GM23338 (cell line): Measurements from ENCODE around the gene RARRES2. TPM values are rescaled to one million over a fixed set of nuclear protein-coding genes. Genes with fewer than 3 reads are reported as not detected.
A peak's percentile ranks its signal among the peaks of the same experiment; 100 is the strongest.

Experiments
- ATAC-seq: fragments of 200-7000 bp; cut with Tn5 transposase; 3 replicates; pipeline ENCODE4 v1.9.1; 2020
- DNase-seq: peaks from one replicate; pipeline ENCODE4 v3.0.0-alpha.2; 2015; ENCODE audit warnings: low spot score
- H2AFZ ChIP-seq: fragments of 200-600 bp; sonication (generic); 2 replicates; pipeline ENCODE4 v1.8.0; 2016; ENCODE audit warnings: antibody characterized with exemption, mild to moderate bottlenecking, moderate library complexity
- H3F3A ChIP-seq: fragments of 200-600 bp; sonication (generic); replicated peaks from 2 replicates; pipeline ENCODE4 v1.8.0; 2017; ENCODE audit warnings: antibody characterized with exemption, mixed run types, low read depth
- H3K27ac ChIP-seq: fragments of 200-600 bp; sonication (generic); 2 replicates; pipeline ENCODE4 v1.6.1; 2016; ENCODE audit warnings: low read depth
- H3K27me3 ChIP-seq: fragments of 200-600 bp; sonication (generic); 2 replicates; pipeline ENCODE4 v1.8.0; 2016; ENCODE audit warnings: mild to moderate bottlenecking, mixed run types, moderate library complexity; ENCODE audit not compliant: insufficient read depth
- H3K36me3 ChIP-seq: fragments of 200-600 bp; sonication (generic); 2 replicates; pipeline ENCODE4 v1.8.0; 2016; ENCODE audit warnings: mild to moderate bottlenecking; ENCODE audit not compliant: insufficient read depth
- H3K4me1 ChIP-seq: fragments of 200-600 bp; sonication (generic); 2 replicates; pipeline ENCODE4 v1.8.0; 2016; ENCODE audit warnings: mild to moderate bottlenecking, moderate library complexity; ENCODE audit not compliant: insufficient read depth
- H3K4me2 ChIP-seq: fragments of 200-600 bp; sonication (generic); 2 replicates; pipeline ENCODE4 v1.7.1; 2017; ENCODE audit warnings: mixed run types
- H3K4me3 ChIP-seq: fragments of 200-600 bp; sonication (generic); 2 replicates; pipeline ENCODE4 v1.6.1; 2016; ENCODE audit warnings: mixed run types
- H3K79me2 ChIP-seq: fragments of 200-600 bp; sonication (generic); replicated peaks from 2 replicates; pipeline ENCODE4 v1.8.0; 2017; ENCODE audit warnings: mild to moderate bottlenecking; ENCODE audit not compliant: insufficient read depth
- H3K9me2 ChIP-seq: fragments of 200-600 bp; sonication (generic); 2 replicates; pipeline ENCODE4 v1.8.0; 2017; ENCODE audit not compliant: insufficient read depth
- H4K20me1 ChIP-seq: fragments of 200-600 bp; sonication (generic); replicated peaks from 2 replicates; pipeline ENCODE4 v1.8.0; 2017; ENCODE audit warnings: mild to moderate bottlenecking; ENCODE audit not compliant: insufficient read depth
- H3K27ac Mint-ChIP-seq: 2 replicates; pipeline ENCODE4 v1.8.0; 2020; ENCODE audit warnings: inconsistent platforms, mild to moderate bottlenecking, moderate library complexity, mixed read lengths
- H3K27me3 Mint-ChIP-seq: 3 replicates; pipeline ENCODE4 v1.8.0; 2022; ENCODE audit warnings: low read depth, mild to moderate bottlenecking, moderate library complexity, mixed read lengths, inconsistent platforms; ENCODE audit not compliant: insufficient read depth, poor library complexity
- H3K36me3 Mint-ChIP-seq: 3 replicates; pipeline ENCODE4 v1.8.0; 2021; ENCODE audit warnings: low read depth, mild to moderate bottlenecking, inconsistent platforms, moderate library complexity, mixed read lengths
- H3K4me1 Mint-ChIP-seq: 3 replicates; pipeline ENCODE4 v1.8.0; 2020; ENCODE audit warnings: mild to moderate bottlenecking, inconsistent platforms, mixed read lengths
- H3K4me3 Mint-ChIP-seq: 3 replicates; pipeline ENCODE4 v1.8.0; 2021; ENCODE audit warnings: moderate library complexity, mild to moderate bottlenecking, inconsistent platforms, mixed read lengths
- H3K9me3 Mint-ChIP-seq: 3 replicates; pipeline ENCODE4 v1.8.0; 2020; ENCODE audit warnings: moderate library complexity, mild to moderate bottlenecking, inconsistent platforms, mixed read lengths
- CREB1 ChIP-seq: fragments of 250-450 bp; sonication (Bioruptor Pico); IDR thresholded peaks from 2 replicates; pipeline ENCODE4 v1.5.0; 2020; ENCODE audit warnings: low read depth, mild to moderate bottlenecking, moderate library complexity
- CTCF ChIP-seq, 2 experiments: fragments of 200-600 bp in 1 of 2; sonication (generic) in 1 of 2; conservative IDR thresholded peaks; 2 replicates each; pipeline versions ENCODE4 v1.5.1 to v1.6.1; 2016 to 2017; ENCODE audit warnings: antibody characterized with exemption in 2 of 2, low read depth in 2 of 2, mild to moderate bottlenecking in 2 of 2, moderate library complexity in 1 of 2
- JUNB ChIP-seq: IDR thresholded peaks from one replicate; pipeline ENCODE4 v1.6.1; 2016; ENCODE audit warnings: antibody characterized with exemption; ENCODE audit not compliant: unreplicated experiment
- STAT1 ChIP-seq: IDR thresholded peaks from one replicate; pipeline ENCODE4 v1.6.1; 2016; ENCODE audit warnings: antibody characterized with exemption; ENCODE audit not compliant: unreplicated experiment
- ZNF462 ChIP-seq: fragments of 250-450 bp; sonication (Bioruptor Pico); IDR thresholded peaks from 2 replicates; pipeline ENCODE4 v1.5.0; 2020; ENCODE audit warnings: mild to moderate bottlenecking, moderate library complexity
- polyA plus RNA-seq: library from polyadenylated mRNA; unstranded; fragments of >200 nt; fragmentation: Nextera tagmentation; extraction: Ambion mirVana; gene quantifications from 2 replicates; pipeline ENCODE4 v1.2.1, GENCODE V29; 2016
- total RNA-seq: library from RNA; depleted of rRNA; stranded (reverse); fragments of >200 nt; shearing (Covaris generic); gene quantifications from 2 replicates; pipeline ENCODE4 v1.2.3, GENCODE V29; 2014

RARRES2 gene
- total and polyA plus RNA-seq, 2 experiments from 2014 or later = 169 to 314 TPM

GRCh38 chr7:150384406-150385301 lies 43.2 kb upstream of the RARRES2 start (continued):
- TF ChIP-seq CTCF (conservative IDR thresholded peaks at IDR 0.05; ENCODE audit: low read depth in 2 of 2) (no peak), JUNB (no peak), CREB1 (CRISPR knock-in tag) (no peak), ZNF462 (CRISPR knock-in tag) (no peak)

GRCh38 chr7:150383710-150384397 lies 42.4 kb upstream of the RARRES2 start:
- H2AFZ ChIP-seq = no peak overlapping the region
- TF ChIP-seq CTCF (conservative IDR thresholded peaks at IDR 0.05; ENCODE audit: low read depth in 2 of 2) = peak in 1 of 2 experiments; percentile 17; a peak in 1 of 4 replicates
- no peak for TF ChIP-seq STAT1

More at GRCh38 chr7:150383710-150384397, 42.4 kb upstream of the RARRES2 start:
- peak overlapping the region; percentile 59 for H3K4me3 Mint-ChIP-seq
- H4K20me1 ChIP-seq = no peaks in the 10 kb centered on the region; the same call in none of the 2 replicates
- H3K4me3 ChIP-seq = peak overlapping the region; percentile 39
- no peaks in the 10 kb centered on the region for H3K27me3 ChIP-seq
- H3K4me1 Mint-ChIP-seq = peaks cover 73% of the 10 kb centered on the region
- peaks cover 63% of the 10 kb centered on the region for H3K79me2 ChIP-seq
- H3F3A ChIP-seq = peaks cover 29% of the 10 kb centered on the region
- H3K27ac ChIP-seq = peak overlapping the region; percentile 93
- ATAC-seq (peak; percentile 68), DNase-seq (peak; percentile 97)
- H3K27me3 Mint-ChIP-seq = peaks cover 29% of the 10 kb centered on the region
- H3K36me3 ChIP-seq = no peaks in the 10 kb centered on the region
- H3K9me3 Mint-ChIP-seq = no peaks in the 10 kb centered on the region
- peaks cover 71% of the 10 kb centered on the region for H3K4me1 ChIP-seq
- H3K27ac Mint-ChIP-seq = peak overlapping the region; percentile 94
- H3K4me2 ChIP-seq = peak overlapping the region; percentile 78
- peaks cover 38% of the 10 kb centered on the region for H3K36me3 Mint-ChIP-seq
- no peaks in the 10 kb centered on the region for H3K9me2 ChIP-seq
